ENCODE data around the gene CRTAC1.

DNA sequence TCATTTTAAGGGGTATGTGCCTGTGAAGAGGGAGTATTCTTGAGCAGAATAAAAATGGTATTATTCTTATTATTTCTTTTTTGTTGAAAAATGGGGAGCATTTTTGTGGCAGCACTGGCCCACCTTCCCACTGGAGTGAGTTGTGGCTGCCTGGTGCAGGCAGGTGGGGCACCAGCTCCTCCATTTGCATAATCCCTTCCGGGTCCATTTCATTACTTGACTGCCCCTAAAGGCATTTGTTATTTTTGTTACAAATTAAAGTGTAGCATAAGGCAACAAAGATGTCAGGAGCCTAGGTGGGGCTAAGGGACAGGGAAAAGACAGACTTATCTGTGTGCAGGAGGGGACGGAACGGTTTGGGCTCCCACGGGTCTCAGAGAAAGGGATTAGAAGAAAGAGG is 154.0 kb downstream of the CRTAC1 start:
- no peak for TF ChIP-seq ZFX (IDR thresholded peaks at IDR 0.05; ENCODE audit: borderline replicate concordance)
- TF ChIP-seq, protein P1, sequence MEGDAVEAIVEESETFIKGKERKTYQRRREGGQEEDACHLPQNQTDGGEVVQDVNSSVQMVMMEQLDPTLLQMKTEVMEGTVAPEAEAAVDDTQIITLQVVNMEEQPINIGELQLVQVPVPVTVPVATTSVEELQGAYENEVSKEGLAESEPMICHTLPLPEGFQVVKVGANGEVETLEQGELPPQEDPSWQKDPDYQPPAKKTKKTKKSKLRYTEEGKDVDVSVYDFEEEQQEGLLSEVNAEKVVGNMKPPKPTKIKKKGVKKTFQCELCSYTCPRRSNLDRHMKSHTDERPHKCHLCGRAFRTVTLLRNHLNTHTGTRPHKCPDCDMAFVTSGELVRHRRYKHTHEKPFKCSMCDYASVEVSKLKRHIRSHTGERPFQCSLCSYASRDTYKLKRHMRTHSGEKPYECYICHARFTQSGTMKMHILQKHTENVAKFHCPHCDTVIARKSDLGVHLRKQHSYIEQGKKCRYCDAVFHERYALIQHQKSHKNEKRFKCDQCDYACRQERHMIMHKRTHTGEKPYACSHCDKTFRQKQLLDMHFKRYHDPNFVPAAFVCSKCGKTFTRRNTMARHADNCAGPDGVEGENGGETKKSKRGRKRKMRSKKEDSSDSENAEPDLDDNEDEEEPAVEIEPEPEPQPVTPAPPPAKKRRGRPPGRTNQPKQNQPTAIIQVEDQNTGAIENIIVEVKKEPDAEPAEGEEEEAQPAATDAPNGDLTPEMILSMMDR (IDR thresholded peaks at IDR 0.05), result no peak

Data from 22Rv1 (cell line).